NT2/D1 (cell line): ENCODE measurements around the gene AK1.

Experiments used
- YY1 ChIP-seq: IDR thresholded peaks from 2 replicates; pipeline ENCODE4 v1.6.1; 2011; ENCODE audit not compliant: insufficient read length, insufficient read depth
- ZNF274 ChIP-seq: IDR thresholded peaks from 2 replicates; pipeline ENCODE4 v1.6.1; 2011; ENCODE audit warnings: mild to moderate bottlenecking, low read depth, low read length

- TF ChIP-seq YY1: no peak
- TF ChIP-seq ZNF274: no peak
Measured at GRCh38 chr9:127908660-127908926, 31.1 kb upstream of the AK1 start.
